Gastroesophageal sphincter (tissue), 3 donors: ENCODE measurements around the gene LIMS1.

Experiments
- EP300 ChIP-seq: sonication (generic); formaldehyde crosslinking; IDR thresholded peaks from one replicate; pipeline ENCODE4 v1.6.1; 2017; ENCODE audit warnings: antibody characterized with exemption, mild to moderate bottlenecking
- POLR2A ChIP-seq, 2 donors: fragments of 450-650 bp; IDR thresholded peaks; one replicate each; pipeline ENCODE4 v1.6.1; 2017; ENCODE audit warnings: antibody characterized with exemption in 2 of 2, mild to moderate bottlenecking in 2 of 2, moderate library complexity in 1 of 2
- POLR2AphosphoS5 ChIP-seq: sonication (generic); formaldehyde crosslinking; IDR thresholded peaks from one replicate; pipeline ENCODE4 v1.6.1; 2017; ENCODE audit warnings: antibody characterized with exemption
- TF ChIP-seq, protein P1 (sequence below), 4 experiments: fragments of 200-600 bp in 2 of 4; fragments of 450-650 bp in 2 of 4; sonication (generic) in 1 of 4; IDR thresholded peaks; one replicate each; pipeline ENCODE4 v1.5.1; 2017 to 2019; ENCODE audit warnings: antibody characterized with exemption in 4 of 4, mild to moderate bottlenecking in 2 of 4, moderate library complexity in 2 of 4

DNA sequence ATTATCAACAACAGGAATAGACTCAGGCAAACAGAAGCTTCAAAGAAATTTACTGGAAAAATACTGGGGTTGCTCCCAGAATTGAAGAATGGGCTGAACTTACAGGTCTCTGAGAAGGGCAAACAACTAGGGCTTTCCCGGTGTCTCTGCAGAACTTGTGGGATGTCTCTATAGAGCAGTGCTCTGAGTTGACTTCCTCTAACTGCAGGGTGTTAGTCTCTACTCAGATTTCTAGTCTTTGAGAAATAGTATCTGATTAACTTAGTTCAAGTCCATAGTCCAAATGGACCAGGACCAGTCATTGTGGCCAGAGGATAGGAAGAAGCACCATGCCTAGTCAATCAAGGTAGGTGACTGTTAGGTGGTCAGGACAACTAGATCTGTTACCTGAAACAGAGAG, 45.8 kb downstream of the LIMS1 start:
- TF ChIP-seq POLR2AphosphoS5: no peak
- no peak for TF ChIP-seq POLR2A (IDR thresholded peaks at IDR 0.05)
- TF ChIP-seq, protein P1, sequence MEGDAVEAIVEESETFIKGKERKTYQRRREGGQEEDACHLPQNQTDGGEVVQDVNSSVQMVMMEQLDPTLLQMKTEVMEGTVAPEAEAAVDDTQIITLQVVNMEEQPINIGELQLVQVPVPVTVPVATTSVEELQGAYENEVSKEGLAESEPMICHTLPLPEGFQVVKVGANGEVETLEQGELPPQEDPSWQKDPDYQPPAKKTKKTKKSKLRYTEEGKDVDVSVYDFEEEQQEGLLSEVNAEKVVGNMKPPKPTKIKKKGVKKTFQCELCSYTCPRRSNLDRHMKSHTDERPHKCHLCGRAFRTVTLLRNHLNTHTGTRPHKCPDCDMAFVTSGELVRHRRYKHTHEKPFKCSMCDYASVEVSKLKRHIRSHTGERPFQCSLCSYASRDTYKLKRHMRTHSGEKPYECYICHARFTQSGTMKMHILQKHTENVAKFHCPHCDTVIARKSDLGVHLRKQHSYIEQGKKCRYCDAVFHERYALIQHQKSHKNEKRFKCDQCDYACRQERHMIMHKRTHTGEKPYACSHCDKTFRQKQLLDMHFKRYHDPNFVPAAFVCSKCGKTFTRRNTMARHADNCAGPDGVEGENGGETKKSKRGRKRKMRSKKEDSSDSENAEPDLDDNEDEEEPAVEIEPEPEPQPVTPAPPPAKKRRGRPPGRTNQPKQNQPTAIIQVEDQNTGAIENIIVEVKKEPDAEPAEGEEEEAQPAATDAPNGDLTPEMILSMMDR (IDR thresholded peaks at IDR 0.05): no peak
- no peak for TF ChIP-seq EP300
